ENCODE results near the gene ZMYND10. TPM values are rescaled to one million over a fixed set of nuclear protein-coding genes. Genes with fewer than 3 reads are reported as not detected.

Gene ZMYND10
- total RNA-seq, 1 donor from 2014 or later, result 0.39 TPM

- H3K27ac Mint-ChIP-seq (ENCODE audit: unreplicated experiment), result peak within 1 kb of the TSS; percentile 80
- peak; percentile 13 for FAIRE-seq
- H3K27me3 ChIP-seq (ENCODE audit: insufficient read depth, low read length), result no peaks in the 10 kb centered on the region
Measured at GRCh38 chr3:50350527-50351322, 5.2 kb upstream of the ZMYND10 start, which contains the start of the genes CYB561D2 and NPRL2. Gene CYB561D2 (plus strand): TSS chr3:50350862. CDS start chr3:50351434, 572 bp downstream. Gene NPRL2 (minus strand): TSS chr3:50350775. CDS start chr3:50350652, 123 bp downstream.

DNA sequence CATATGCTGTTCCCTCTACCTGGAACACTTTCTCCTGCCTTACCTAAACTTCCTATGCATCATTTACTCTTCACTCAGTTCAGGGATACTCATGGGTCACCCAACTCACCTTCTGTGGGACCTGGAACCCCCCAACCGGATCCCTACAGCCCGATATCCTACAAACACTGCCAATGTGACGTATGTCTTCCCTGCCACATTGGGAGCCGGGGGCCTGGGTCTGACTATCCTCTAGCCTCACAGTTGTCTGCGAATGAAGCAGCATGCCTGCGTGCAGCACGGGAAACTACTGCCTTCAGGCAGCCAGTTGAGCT, 4.6 kb upstream of the ZMYND10 start:
- Histone ChIP-seq H2AFZ (ENCODE audit: low read depth, low read length) (peak overlapping the region; percentile 98), H3K27ac (ENCODE audit: low read depth, low read length) (peak overlapping the region; percentile 80), H3K4me1 (ENCODE audit: insufficient read depth, low read length) (peaks cover 31% of the 10 kb centered on the region), H3K27me3 (ENCODE audit: insufficient read depth, low read length) (no peaks in the 10 kb centered on the region), H3K9ac (ENCODE audit: low read length) (peak overlapping the region; percentile 85), H3K4me2 (ENCODE audit: low read length) (peak overlapping the region; percentile 100), H3K79me2 (ENCODE audit: insufficient read depth, low read length) (peaks cover 57% of the 10 kb centered on the region), H3K36me3 (ENCODE audit: insufficient read depth, low read length) (peaks cover 11% of the 10 kb centered on the region), H3K9me3 (ENCODE audit: insufficient read depth, low read depth, low read length) (no peaks in the 10 kb centered on the region), H4K20me1 (ENCODE audit: insufficient read depth, low read length) (peaks cover 41% of the 10 kb centered on the region), H3K4me3 (ENCODE audit: insufficient read depth, low read depth, low read length) (peak overlapping the region; percentile 92)
- H3K36me3 Mint-ChIP-seq (ENCODE audit: low read depth, unreplicated experiment), result peaks cover 7% of the 10 kb centered on the region
- peak overlapping the region; percentile 83 for H3K4me3 Mint-ChIP-seq (ENCODE audit: unreplicated experiment)
- peaks cover 2% of the 10 kb centered on the region for H3K9me3 Mint-ChIP-seq (ENCODE audit: unreplicated experiment)
- TF ChIP-seq CTCF (IDR thresholded peaks at IDR 0.05; ENCODE audit: insufficient read depth, low read depth, low read length) (no peak), EZH2 (IDR thresholded peaks at IDR 0.05; ENCODE audit: insufficient read depth, low read length) (no peak)
- no peak for FAIRE-seq
- no peak for DNase-seq (ENCODE audit: low read depth)
- no peak overlapping the region for H3K27ac Mint-ChIP-seq (ENCODE audit: unreplicated experiment)
- peaks cover 10% of the 10 kb centered on the region for H3K4me1 Mint-ChIP-seq (ENCODE audit: low read depth, unreplicated experiment)
- H3K27me3 Mint-ChIP-seq (ENCODE audit: low read depth, unreplicated experiment), result peaks cover 4% of the 10 kb centered on the region

More at GRCh38 chr3:50350527-50351322, 5.2 kb upstream of the ZMYND10 start, which contains the start of the genes CYB561D2 and NPRL2:
- Histone ChIP-seq H3K36me3 (ENCODE audit: insufficient read depth, low read length) (peaks cover 11% of the 10 kb centered on the region), H3K9me3 (ENCODE audit: insufficient read depth, low read depth, low read length) (no peaks in the 10 kb centered on the region), H3K9ac (ENCODE audit: low read length) (peak within 1 kb of the TSS; percentile 85), H3K79me2 (ENCODE audit: insufficient read depth, low read length) (peaks cover 62% of the 10 kb centered on the region), H4K20me1 (ENCODE audit: insufficient read depth, low read length) (peaks cover 46% of the 10 kb centered on the region), H2AFZ (ENCODE audit: low read depth, low read length) (peak within 1 kb of the TSS; percentile 98), H3K4me2 (ENCODE audit: low read length) (peak within 1 kb of the TSS; percentile 100), H3K4me1 (ENCODE audit: insufficient read depth, low read length) (peaks cover 27% of the 10 kb centered on the region), H3K27ac (ENCODE audit: low read depth, low read length) (peak within 1 kb of the TSS; percentile 80), H3K4me3 (ENCODE audit: insufficient read depth, low read depth, low read length) (peak within 1 kb of the TSS; percentile 92)
- Mint-ChIP-seq H3K27me3 (ENCODE audit: low read depth, unreplicated experiment) (peaks cover 3% of the 10 kb centered on the region), H3K36me3 (ENCODE audit: low read depth, unreplicated experiment) (peaks cover 11% of the 10 kb centered on the region), H3K9me3 (ENCODE audit: unreplicated experiment) (peaks cover 2% of the 10 kb centered on the region), H3K4me3 (ENCODE audit: unreplicated experiment) (peak within 1 kb of the TSS; percentile 83), H3K4me1 (ENCODE audit: low read depth, unreplicated experiment) (peaks cover 10% of the 10 kb centered on the region)
- DNase-seq (ENCODE audit: low read depth), result peak; percentile 87
- TF ChIP-seq EZH2 (IDR thresholded peaks at IDR 0.05; ENCODE audit: insufficient read depth, low read length) (no peak), CTCF (IDR thresholded peaks at IDR 0.05; ENCODE audit: insufficient read depth, low read depth, low read length) (no peak)

Data from astrocyte (in vitro differentiated cells and primary cell).